Stimulated activated naive B cell treated with anti-CD40 and anti-IgM and Interleukin-4, amounts not matched to agents 10 μg/mL and 1 μg/mL and 100 μg/mL, for 72 hours (primary cell): Measurements from ENCODE around the gene IFT74.
A peak's percentile ranks its signal among the peaks of the same experiment; 100 is the strongest.

ENCODE experiments used
- ATAC-seq, 2 donors: fragments of 150-1000 bp; cut with Tn5 transposase; replicated peaks; 2 replicates each; pipeline ENCODE4 v1.10.0; 2021; ENCODE audit warnings: moderate library complexity in 1 of 2
- DNase-seq: peaks from one replicate; pipeline ENCODE4 v3.0.0; 2021
- H3K27ac Mint-ChIP-seq: one replicate; pipeline ENCODE4 v1.8.0; 2022; ENCODE audit warnings: mild to moderate bottlenecking, mixed read lengths
- H3K27me3 Mint-ChIP-seq, 2 donors: one replicate each; pipeline ENCODE4 v1.8.0; 2022; ENCODE audit warnings: mixed read lengths in 2 of 2
- H3K36me3 Mint-ChIP-seq, 2 donors: one replicate each; pipeline ENCODE4 v1.8.0; 2022; ENCODE audit warnings: mixed read lengths in 2 of 2, mild to moderate bottlenecking in 1 of 2
- H3K4me1 Mint-ChIP-seq, 2 donors: one replicate each; pipeline ENCODE4 v1.8.0; 2022; ENCODE audit warnings: mixed read lengths in 2 of 2, mild to moderate bottlenecking in 1 of 2
- H3K4me3 Mint-ChIP-seq, 2 donors: one replicate each; pipeline ENCODE4 v1.8.0; 2022; ENCODE audit warnings: mild to moderate bottlenecking in 2 of 2, mixed read lengths in 2 of 2, moderate library complexity in 1 of 2
- H3K9me3 Mint-ChIP-seq, 2 donors: one replicate each; pipeline ENCODE4 v1.8.0; 2022; ENCODE audit warnings: mixed read lengths in 2 of 2, mild to moderate bottlenecking in 1 of 2

Gene IFT74

DNA sequence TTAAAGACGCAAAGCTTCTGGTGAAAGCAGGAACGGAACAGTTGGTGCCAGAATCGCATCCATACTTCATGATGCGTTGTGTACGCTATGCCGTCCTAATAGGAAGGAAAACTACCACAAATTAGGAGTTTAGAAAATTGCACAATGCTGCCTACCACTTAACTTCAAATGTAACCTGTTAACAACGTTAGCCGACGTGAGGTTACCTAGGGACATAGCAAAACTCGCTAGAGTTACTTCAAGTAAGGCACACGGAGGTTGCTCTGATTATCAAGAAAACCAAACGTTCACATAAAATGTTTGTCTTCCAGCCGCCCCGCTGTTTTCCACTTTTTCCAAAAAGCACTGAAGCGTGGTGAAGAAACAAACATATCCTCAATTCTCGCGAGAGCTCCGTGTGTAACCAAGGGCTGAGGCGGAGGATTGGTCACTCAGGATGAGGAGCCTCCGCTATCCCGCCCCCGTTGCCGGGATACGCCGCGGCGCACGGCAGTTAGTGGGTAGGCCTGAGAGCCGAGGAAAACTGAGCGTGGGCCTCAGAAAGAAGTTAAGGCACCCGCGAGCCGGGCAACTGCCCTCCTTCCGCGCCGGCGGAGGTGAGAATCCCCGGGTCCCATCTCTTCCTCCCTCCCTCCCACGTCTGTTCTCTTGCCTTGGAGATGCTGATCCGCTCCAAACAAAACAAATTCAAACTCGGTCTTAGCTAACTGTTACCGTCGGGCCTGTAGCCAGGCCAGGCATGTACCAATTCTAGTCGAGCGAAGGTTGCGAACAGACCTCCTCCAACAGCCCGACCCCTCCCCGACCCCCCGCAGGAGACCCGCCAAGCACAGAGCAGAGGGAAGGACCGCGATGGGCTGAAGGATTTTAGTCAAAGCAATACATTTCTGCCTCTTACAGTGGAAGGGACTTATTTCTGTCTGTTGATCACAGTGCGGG is at the start of gene IFT74:
Gene IFT74, plus strand, starts transcription at position 492 of the 939 bp plus-strand sequence. CDS start 5,556 bp downstream, outside the sequence.
- Mint-ChIP-seq H3K27me3 (no peaks in the 10 kb centered on the region), H3K36me3 (peaks cover 0 to 2% of the 10 kb centered on the region in 2 donors), H3K4me3 (peak within 1 kb of the TSS; percentile 88 to 95), H3K4me1 (peaks cover 9 to 21% of the 10 kb centered on the region in 2 donors), H3K27ac (peak within 1 kb of the TSS; percentile 96), H3K9me3 (no peaks in the 10 kb centered on the region)
- DNase-seq: peak; percentile 92
- ATAC-seq: peak; percentile 100

GRCh38 chr9:26913138-26913668 is 43.0 kb upstream of the IFT74 start:
- ATAC-seq (no peak), DNase-seq (no peak)
- Mint-ChIP-seq H3K9me3 (no peaks in the 10 kb centered on the region), H3K36me3 (peaks cover 31 to 41% of the 10 kb centered on the region in 2 donors), H3K27me3 (no peaks in the 10 kb centered on the region), H3K4me3 (no peak overlapping the region), H3K27ac (no peak overlapping the region), H3K4me1 (no peaks in the 10 kb centered on the region)

- ATAC-seq: no peak
- H3K9me3 Mint-ChIP-seq: no peaks in the 10 kb centered on the region
- H3K36me3 Mint-ChIP-seq: peaks cover 46 to 56% of the 10 kb centered on the region in 2 donors
- DNase-seq: no peak
- H3K4me1 Mint-ChIP-seq: no peaks in the 10 kb centered on the region
- no peaks in the 10 kb centered on the region for H3K27me3 Mint-ChIP-seq
- H3K4me3 Mint-ChIP-seq: no peak overlapping the region
- no peak overlapping the region for H3K27ac Mint-ChIP-seq
Measured at GRCh38 chr9:26919698-26920097, 36.5 kb upstream of the IFT74 start.

- no peak overlapping the region for H3K4me3 Mint-ChIP-seq
- peaks cover 0 to 2% of the 10 kb centered on the region in 2 donors for H3K4me1 Mint-ChIP-seq
- no peaks in the 10 kb centered on the region for H3K9me3 Mint-ChIP-seq
- no peaks in the 10 kb centered on the region for H3K27me3 Mint-ChIP-seq
- ATAC-seq (no peak), DNase-seq (no peak)
- H3K27ac Mint-ChIP-seq: no peak overlapping the region
- peaks cover 35 to 43% of the 10 kb centered on the region in 2 donors for H3K36me3 Mint-ChIP-seq
Measured at GRCh38 chr9:26925609-26926008, 30.6 kb upstream of the IFT74 start.

GRCh38 chr9:26928902-26929495 is 27.2 kb upstream of the IFT74 start:
- H3K4me1 Mint-ChIP-seq: peaks cover 0 to 2% of the 10 kb centered on the region in 2 donors
- H3K27me3 Mint-ChIP-seq: no peaks in the 10 kb centered on the region
- no peak overlapping the region for H3K27ac Mint-ChIP-seq
- no peak for ATAC-seq
- peaks cover 21 to 33% of the 10 kb centered on the region in 2 donors for H3K36me3 Mint-ChIP-seq
- no peak for DNase-seq
- H3K4me3 Mint-ChIP-seq: no peak overlapping the region
- H3K9me3 Mint-ChIP-seq: no peaks in the 10 kb centered on the region

DNA sequence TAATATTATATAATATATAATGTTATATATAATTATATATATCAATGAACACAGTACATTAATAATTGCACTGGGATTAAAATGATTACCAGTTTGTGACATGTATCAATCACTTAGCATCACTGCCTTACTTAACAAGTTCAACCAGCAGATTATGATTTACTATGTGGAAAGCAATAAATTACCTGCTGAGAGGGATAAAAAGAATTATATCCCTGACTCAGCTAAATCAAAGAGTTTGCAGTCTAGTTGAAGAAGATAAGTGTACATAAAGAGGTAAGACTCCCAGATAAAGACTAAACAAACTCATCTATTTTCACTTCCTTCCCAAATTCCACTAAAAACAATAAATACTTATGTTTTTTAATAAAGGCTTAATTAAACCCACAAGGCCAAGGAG is 20.4 kb upstream of the IFT74 start:
- peaks cover 16 to 42% of the 10 kb centered on the region in 2 donors for H3K36me3 Mint-ChIP-seq
- H3K4me1 Mint-ChIP-seq: peaks cover 20 to 23% of the 10 kb centered on the region in 2 donors
- H3K9me3 Mint-ChIP-seq: peaks cover 5 to 6% of the 10 kb centered on the region in 2 donors
- H3K27me3 Mint-ChIP-seq: no peaks in the 10 kb centered on the region
- no peak overlapping the region for H3K4me3 Mint-ChIP-seq
- H3K27ac Mint-ChIP-seq: no peak overlapping the region
- DNase-seq (no peak), ATAC-seq (no peak)

DNA sequence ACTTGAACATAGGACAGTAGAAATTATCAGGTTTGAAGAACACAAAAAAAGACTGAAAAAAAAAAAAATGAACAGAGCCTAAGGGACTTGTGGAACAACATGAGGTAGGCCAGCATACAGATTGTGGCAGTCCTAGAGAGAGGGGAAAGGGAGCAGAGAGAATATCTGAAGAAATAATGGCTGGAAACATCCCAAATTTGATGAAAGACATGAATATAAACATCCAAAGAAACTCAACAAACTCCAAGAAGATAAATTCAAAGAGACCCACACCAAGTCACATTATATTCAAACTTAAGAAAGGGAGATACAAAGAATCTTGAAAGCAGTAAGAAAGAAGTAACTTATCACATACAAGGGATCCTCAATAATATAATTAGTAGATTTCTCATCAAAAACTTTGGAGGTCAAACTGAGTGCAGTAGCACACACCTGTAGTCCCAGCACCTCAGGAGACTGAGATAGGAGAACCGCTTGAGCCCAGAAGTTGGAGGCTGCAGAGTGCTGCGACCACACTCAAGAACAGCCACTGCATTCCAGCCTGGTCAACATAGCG is 18.3 kb upstream of the IFT74 start:
- Mint-ChIP-seq H3K27me3 (no peaks in the 10 kb centered on the region), H3K4me3 (no peak overlapping the region), H3K36me3 (peaks cover 23 to 42% of the 10 kb centered on the region in 2 donors), H3K9me3 (peaks cover 5 to 6% of the 10 kb centered on the region in 2 donors), H3K4me1 (peaks cover 29 to 41% of the 10 kb centered on the region in 2 donors), H3K27ac (no peak overlapping the region)
- DNase-seq: no peak
- no peak for ATAC-seq

GRCh38 chr9:26939955-26940711 is 16.1 kb upstream of the IFT74 start:
- Mint-ChIP-seq H3K36me3 (peaks cover 28 to 51% of the 10 kb centered on the region in 2 donors), H3K4me3 (no peak overlapping the region), H3K27ac (no peak overlapping the region), H3K9me3 (peaks cover 5 to 6% of the 10 kb centered on the region in 2 donors), H3K27me3 (no peaks in the 10 kb centered on the region), H3K4me1 (peaks cover 32 to 51% of the 10 kb centered on the region in 2 donors)
- ATAC-seq (no peak), DNase-seq (no peak)

GRCh38 chr9:26940779-26941178 is 15.4 kb upstream of the IFT74 start:
- Mint-ChIP-seq H3K4me1 (peaks cover 36 to 57% of the 10 kb centered on the region in 2 donors), H3K36me3 (peaks cover 28 to 51% of the 10 kb centered on the region in 2 donors), H3K4me3 (no peak overlapping the region), H3K27ac (no peak overlapping the region), H3K9me3 (peaks cover 5 to 6% of the 10 kb centered on the region in 2 donors), H3K27me3 (no peaks in the 10 kb centered on the region)
- DNase-seq: no peak
- no peak for ATAC-seq

- ATAC-seq: no peak
- H3K4me1 Mint-ChIP-seq: peaks cover 24 to 46% of the 10 kb centered on the region in 2 donors
- H3K27me3 Mint-ChIP-seq: peaks cover 0 to 5% of the 10 kb centered on the region in 2 donors
- H3K9me3 Mint-ChIP-seq: no peaks in the 10 kb centered on the region
- H3K27ac Mint-ChIP-seq: no peak overlapping the region
- peak overlapping the region; percentile 90 to 92 for H3K4me3 Mint-ChIP-seq
- peaks cover 14 to 21% of the 10 kb centered on the region in 2 donors for H3K36me3 Mint-ChIP-seq
- DNase-seq: no peak
Measured at GRCh38 chr9:26945591-26945990, 10.6 kb upstream of the IFT74 start.

DNA sequence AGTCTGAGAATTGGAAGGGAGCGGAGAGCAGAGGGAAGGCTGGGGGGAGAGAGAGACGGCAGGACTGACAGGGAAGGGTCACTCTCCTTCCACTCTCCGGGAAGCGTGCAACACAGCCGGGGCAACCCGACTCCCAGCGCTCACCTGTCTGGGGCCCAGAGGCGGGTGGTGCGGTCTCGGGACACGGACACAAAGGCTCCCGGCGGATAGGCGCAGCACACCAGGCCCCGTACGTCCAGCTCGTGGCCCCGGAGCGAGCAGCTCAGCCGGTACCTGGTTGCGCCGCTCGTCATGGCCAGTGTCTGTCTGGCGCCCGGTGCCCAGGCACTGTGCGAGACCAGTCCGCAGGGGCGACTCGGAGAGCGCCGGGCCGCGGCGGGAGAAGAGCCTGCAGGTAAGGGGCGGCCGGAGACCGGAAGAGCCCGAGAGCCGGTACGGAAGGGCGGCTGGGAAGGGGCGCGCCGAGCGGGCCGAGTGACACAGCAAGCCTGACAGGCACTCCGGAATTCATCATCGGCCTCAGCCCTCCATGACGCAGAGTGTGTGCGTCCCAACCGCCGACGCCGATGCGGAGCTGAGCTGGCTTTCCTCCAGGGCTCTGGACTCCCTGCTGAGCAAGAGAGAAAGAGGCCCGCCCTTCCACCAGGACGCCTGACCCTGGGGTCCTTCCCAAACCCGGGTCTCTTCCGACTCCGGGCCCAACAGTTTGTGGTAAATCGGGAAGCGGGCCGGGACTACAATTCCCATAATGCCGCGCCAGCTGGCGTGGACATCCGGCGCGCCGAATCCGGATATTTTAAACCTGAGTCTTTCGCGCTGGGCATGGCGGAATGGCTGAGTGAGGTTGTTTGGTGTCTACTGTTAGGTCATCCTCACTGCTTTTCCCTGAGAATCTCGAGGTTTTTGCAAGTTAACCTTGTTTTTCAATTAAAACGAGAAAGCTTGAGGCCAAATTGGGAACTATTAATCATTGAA is 9.2 kb upstream of the IFT74 start, which contains the start of gene PLAA:
Gene PLAA, minus strand, starts transcription at position 490 of the 975 bp plus-strand sequence. Its CDS starts 197 bp downstream, at position 293.
- H3K9me3 Mint-ChIP-seq: no peaks in the 10 kb centered on the region
- H3K27me3 Mint-ChIP-seq: peaks cover 0 to 5% of the 10 kb centered on the region in 2 donors
- H3K27ac Mint-ChIP-seq: peak within 1 kb of the TSS; percentile 99
- ATAC-seq (peak; percentile 98), DNase-seq (peak; percentile 83)
- H3K4me3 Mint-ChIP-seq: peak within 1 kb of the TSS; percentile 90 to 92
- H3K4me1 Mint-ChIP-seq: peaks cover 18 to 35% of the 10 kb centered on the region in 2 donors
- peaks cover 10 to 13% of the 10 kb centered on the region in 2 donors for H3K36me3 Mint-ChIP-seq

DNA sequence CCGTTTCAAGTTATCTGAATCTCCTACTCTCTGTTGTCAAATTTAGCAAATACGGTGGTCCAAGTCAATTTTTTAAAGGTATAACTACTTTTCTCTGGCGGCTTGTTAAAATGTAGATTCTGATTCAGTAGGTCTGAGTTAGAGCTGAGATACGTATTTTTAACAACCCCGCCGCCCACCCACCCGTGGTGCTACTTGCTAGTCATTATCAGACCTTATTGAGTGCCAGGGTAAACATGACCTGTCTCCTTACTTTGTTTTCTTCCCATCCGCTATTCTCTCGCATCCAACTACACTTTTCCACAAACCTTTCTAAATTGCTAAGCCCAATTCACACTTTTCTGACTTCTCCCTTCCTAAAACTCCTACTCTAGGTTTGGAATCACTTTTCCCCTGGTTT is 8.5 kb upstream of the IFT74 start:
- Mint-ChIP-seq H3K9me3 (no peaks in the 10 kb centered on the region), H3K27ac (peak overlapping the region; percentile 99), H3K4me3 (peak overlapping the region; percentile 90 to 92), H3K4me1 (peaks cover 15 to 28% of the 10 kb centered on the region in 2 donors), H3K27me3 (peaks cover 0 to 5% of the 10 kb centered on the region in 2 donors), H3K36me3 (peaks cover 7 to 9% of the 10 kb centered on the region in 2 donors)
- DNase-seq (no peak), ATAC-seq (no peak)
